Karpas-422 (cell line): ENCODE data around the gene OR10X1. TPM values are rescaled to one million over a fixed set of nuclear protein-coding genes. Genes with fewer than 3 reads are reported as not detected.

Experiments used
- DNase-seq: peaks from one replicate; pipeline ENCODE4 v3.0.0-alpha.2; 2015
- H2AFZ ChIP-seq: fragments of 200-600 bp; sonication (generic); 2 replicates; pipeline ENCODE4 v1.6.1; 2014; ENCODE audit warnings: antibody characterized with exemption, low read length, mixed read lengths
- H3K27ac ChIP-seq: fragments of 200-600 bp; sonication (generic); 2 replicates; pipeline ENCODE4 v1.5.1; 2014; ENCODE audit warnings: mild to moderate bottlenecking, low read length, moderate library complexity
- H3K27me3 ChIP-seq: fragments of 200-600 bp; sonication (generic); 2 replicates; pipeline ENCODE4 v1.6.1; 2014; ENCODE audit warnings: low read length, mixed read lengths
- H3K36me3 ChIP-seq: fragments of 200-600 bp; sonication (generic); 2 replicates; pipeline ENCODE4 v1.6.1; 2014; ENCODE audit warnings: low read length, mixed read lengths; ENCODE audit not compliant: insufficient read depth
- H3K4me1 ChIP-seq: fragments of 200-600 bp; sonication (generic); 2 replicates; pipeline ENCODE4 v1.6.1; 2014; ENCODE audit warnings: mild to moderate bottlenecking, low read length, mixed read lengths
- H3K4me2 ChIP-seq: fragments of 200-600 bp; sonication (generic); 2 replicates; pipeline ENCODE4 v1.6.1; 2014; ENCODE audit warnings: low read length, low read depth, mild to moderate bottlenecking; ENCODE audit not compliant: poor library complexity, severe bottlenecking
- H3K4me3 ChIP-seq: fragments of 200-600 bp; sonication (generic); 2 replicates; pipeline ENCODE4 v1.5.1; 2014; ENCODE audit warnings: mild to moderate bottlenecking, antibody characterized with exemption, low read length, mixed read lengths
- H3K79me2 ChIP-seq: fragments of 200-600 bp; sonication (generic); 2 replicates; pipeline ENCODE4 v1.6.1; 2014; ENCODE audit warnings: mild to moderate bottlenecking, low read length, mixed read lengths
- H3K9ac ChIP-seq: fragments of 200-600 bp; sonication (generic); 2 replicates; pipeline ENCODE4 v1.6.0; 2014; ENCODE audit warnings: low read length
- H3K9me2 ChIP-seq: fragments of 200-600 bp; sonication (generic), shearing (Covaris generic); replicated peaks from 2 replicates; pipeline ENCODE4 v1.6.0; 2014; ENCODE audit warnings: mild to moderate bottlenecking, low read length, moderate library complexity; ENCODE audit not compliant: insufficient read depth
- H3K9me3 ChIP-seq: fragments of 300-700, 200-600 bp; sonication (generic); 2 replicates; pipeline ENCODE4 v1.6.1; 2014; ENCODE audit warnings: low read length, mixed read lengths
- H4K20me1 ChIP-seq: fragments of 200-600 bp; sonication (generic); 2 replicates; pipeline ENCODE4 v1.6.1; 2014; ENCODE audit warnings: mild to moderate bottlenecking, antibody characterized with exemption, low read length, low read depth; ENCODE audit not compliant: insufficient read depth
- total RNA-seq: library from RNA; depleted of rRNA; stranded (reverse); fragments of >200 nt; shearing (Covaris generic); gene quantifications from 2 replicates; pipeline ENCODE4 v1.2.3, GENCODE V29; 2014; ENCODE audit warnings: low replicate concordance; rRNA removed

Gene OR10X1, protein sequence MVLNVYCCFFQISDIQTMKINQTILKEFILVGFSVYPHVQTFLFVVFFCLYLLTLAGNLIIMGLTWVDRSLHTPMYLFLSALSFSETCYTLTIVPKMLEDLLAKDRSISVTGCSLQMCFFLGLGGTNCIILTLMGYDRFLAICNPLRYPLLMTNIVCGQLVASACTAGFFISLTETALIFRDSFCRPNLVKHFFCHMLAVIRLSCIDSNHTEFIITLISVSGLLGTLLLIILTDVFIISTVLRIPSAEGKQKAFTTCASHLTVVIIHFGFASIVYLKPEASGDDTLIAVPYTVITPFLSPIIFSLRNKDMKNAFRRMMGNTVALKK
- total RNA-seq = not detected in 2 replicates

DNA sequence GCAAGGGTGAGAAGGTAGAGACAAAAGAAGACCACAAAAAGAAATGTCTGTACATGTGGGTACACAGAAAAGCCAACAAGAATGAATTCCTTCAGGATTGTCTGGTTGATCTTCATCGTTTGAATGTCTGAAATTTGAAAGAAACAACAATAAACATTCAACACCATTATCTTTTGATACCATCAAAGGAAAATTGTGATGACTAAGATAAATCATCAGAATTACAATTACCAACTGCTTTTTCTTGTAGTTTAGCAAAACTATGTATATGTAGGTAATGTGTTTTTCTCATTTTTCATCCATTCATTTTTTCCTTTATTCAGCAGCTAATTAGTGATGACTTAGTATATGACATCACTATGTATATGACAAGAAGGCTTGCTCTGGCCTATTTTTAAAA is at the start of gene OR10X1:
Gene OR10X1, minus strand, starts transcription at position 167 of the 400 bp plus-strand sequence. Its CDS starts 0 bp downstream, at position 167.
- Histone ChIP-seq H3K4me1 (no peaks in the 10 kb centered on the region), H3K4me3 (no peak within 1 kb of the TSS), H3K9me3 (no peaks in the 10 kb centered on the region), H3K27me3 (no peaks in the 10 kb centered on the region), H2AFZ (no peak within 1 kb of the TSS), H3K9me2 (no peaks in the 10 kb centered on the region), H3K9ac (no peak within 1 kb of the TSS), H3K4me2 (no peak within 1 kb of the TSS), H4K20me1 (no peaks in the 10 kb centered on the region), H3K27ac (no peak within 1 kb of the TSS), H3K79me2 (no peaks in the 10 kb centered on the region), H3K36me3 (no peaks in the 10 kb centered on the region)
- no peak for DNase-seq

DNA sequence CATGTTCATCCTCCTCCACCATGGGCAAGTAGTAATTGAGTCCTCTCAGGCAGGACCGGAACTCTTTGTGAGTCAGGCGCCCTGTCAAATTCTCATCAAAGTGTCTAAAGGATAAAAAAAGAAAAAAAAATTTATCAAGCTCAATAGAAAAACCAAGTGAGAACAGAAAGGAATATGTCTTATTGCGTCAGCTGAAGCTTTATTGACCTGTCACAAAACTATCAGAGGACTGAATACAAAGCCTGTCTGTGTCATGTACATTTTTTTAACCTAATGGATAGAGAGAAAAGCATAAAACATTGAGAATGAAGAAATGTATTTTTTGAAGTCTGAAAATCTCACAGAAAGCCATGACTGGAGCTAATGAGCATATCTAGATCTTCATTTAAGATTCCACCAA is 34.1 kb upstream of the OR10X1 start:
- Histone ChIP-seq H3K9ac (no peak overlapping the region), H3K27me3 (no peaks in the 10 kb centered on the region), H3K4me1 (no peaks in the 10 kb centered on the region), H4K20me1 (no peaks in the 10 kb centered on the region), H2AFZ (no peak overlapping the region), H3K4me2 (no peak overlapping the region), H3K79me2 (no peaks in the 10 kb centered on the region), H3K4me3 (no peak overlapping the region), H3K36me3 (no peaks in the 10 kb centered on the region), H3K9me3 (no peaks in the 10 kb centered on the region), H3K27ac (no peak overlapping the region), H3K9me2 (no peaks in the 10 kb centered on the region)
- DNase-seq = no peak

DNA sequence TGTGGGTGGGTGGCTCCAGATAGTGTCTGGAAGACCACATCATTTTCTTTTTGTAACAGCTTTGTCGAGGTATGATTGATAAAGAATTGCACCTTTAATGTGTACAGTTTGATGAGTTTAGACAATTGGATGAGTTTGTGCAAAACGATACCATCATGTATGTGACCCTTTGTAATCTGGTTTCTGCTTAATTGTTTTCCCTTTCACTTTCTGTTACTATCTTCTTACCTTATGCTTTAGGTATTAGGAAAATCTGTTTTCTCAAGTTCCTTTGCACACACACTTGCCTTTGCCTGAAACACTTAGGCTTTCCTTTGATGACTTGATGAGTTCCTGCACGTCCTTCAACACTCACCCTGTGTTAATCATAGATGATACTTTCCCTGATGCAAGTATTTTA is 32.2 kb upstream of the OR10X1 start:
- no peak overlapping the region for H3K4me3 ChIP-seq
- no peak overlapping the region for H3K27ac ChIP-seq
- no peaks in the 10 kb centered on the region for H3K27me3 ChIP-seq
- H3K79me2 ChIP-seq = no peaks in the 10 kb centered on the region
- no peaks in the 10 kb centered on the region for H3K9me3 ChIP-seq
- no peak overlapping the region for H3K9ac ChIP-seq
- no peak overlapping the region for H2AFZ ChIP-seq
- no peak overlapping the region for H3K4me2 ChIP-seq
- H3K4me1 ChIP-seq = no peaks in the 10 kb centered on the region
- no peaks in the 10 kb centered on the region for H3K36me3 ChIP-seq
- no peaks in the 10 kb centered on the region for H3K9me2 ChIP-seq
- H4K20me1 ChIP-seq = no peaks in the 10 kb centered on the region
- no peak for DNase-seq

DNA sequence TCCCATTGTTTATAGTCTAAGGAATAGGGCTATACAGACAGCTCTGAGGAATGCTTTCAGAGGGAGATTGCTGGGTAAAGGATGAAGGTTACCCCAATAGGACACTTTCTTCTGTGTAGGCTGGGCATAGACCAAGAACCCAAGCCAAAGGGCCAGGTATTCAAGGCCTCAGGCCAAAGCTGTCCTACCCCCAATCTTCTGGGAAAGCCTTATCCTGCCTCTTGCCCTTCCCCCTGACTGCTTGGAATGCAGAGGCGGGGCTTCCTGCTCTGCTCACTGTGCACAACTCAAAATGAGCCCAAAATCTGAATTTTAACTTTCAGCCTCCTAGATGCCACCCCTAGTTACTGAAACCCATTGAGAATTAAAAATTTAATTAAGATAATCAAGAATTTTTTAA is 27.6 kb upstream of the OR10X1 start:
- no peak overlapping the region for H2AFZ ChIP-seq
- H3K36me3 ChIP-seq = no peaks in the 10 kb centered on the region
- no peaks in the 10 kb centered on the region for H3K79me2 ChIP-seq
- H3K9ac ChIP-seq = no peak overlapping the region
- H3K27me3 ChIP-seq = no peaks in the 10 kb centered on the region
- no peak for DNase-seq
- H3K4me2 ChIP-seq = no peak overlapping the region
- no peaks in the 10 kb centered on the region for H4K20me1 ChIP-seq
- H3K9me3 ChIP-seq = no peaks in the 10 kb centered on the region
- H3K4me3 ChIP-seq = no peak overlapping the region
- no peak overlapping the region for H3K27ac ChIP-seq
- no peaks in the 10 kb centered on the region for H3K9me2 ChIP-seq
- no peaks in the 10 kb centered on the region for H3K4me1 ChIP-seq

DNA sequence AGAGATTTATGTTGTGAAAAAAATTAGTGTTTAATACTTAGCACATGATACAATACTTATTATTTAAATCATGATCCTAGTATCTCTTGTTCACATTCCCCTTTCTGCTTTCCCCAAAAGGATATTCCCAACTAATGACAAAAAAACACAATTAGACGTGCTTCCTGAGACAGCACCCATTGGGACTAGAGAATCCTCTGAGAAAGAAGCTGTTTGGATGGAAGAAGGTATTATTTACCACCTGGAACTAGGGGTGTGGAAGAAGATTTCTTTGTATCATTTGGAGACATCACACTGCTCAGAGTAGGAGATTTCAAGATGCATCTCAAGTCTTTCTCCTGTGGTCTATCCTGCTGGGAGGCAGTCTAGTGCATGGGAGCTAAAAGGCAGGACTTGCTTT is 25.3 kb upstream of the OR10X1 start, which contains the start of gene OR10Z1:
Gene OR10Z1, plus strand, starts transcription at position 301 of the 400 bp plus-strand sequence. CDS start 1,171 bp downstream, outside the sequence.
- H3K79me2 ChIP-seq = no peaks in the 10 kb centered on the region
- DNase-seq = no peak
- no peak within 1 kb of the TSS for H3K9ac ChIP-seq
- H3K27ac ChIP-seq = no peak within 1 kb of the TSS
- no peak within 1 kb of the TSS for H3K4me2 ChIP-seq
- H2AFZ ChIP-seq = no peak within 1 kb of the TSS
- no peaks in the 10 kb centered on the region for H3K9me2 ChIP-seq
- H3K4me1 ChIP-seq = no peaks in the 10 kb centered on the region
- H3K4me3 ChIP-seq = no peak within 1 kb of the TSS
- H3K9me3 ChIP-seq = no peaks in the 10 kb centered on the region
- no peaks in the 10 kb centered on the region for H3K36me3 ChIP-seq
- H3K27me3 ChIP-seq = no peaks in the 10 kb centered on the region
- H4K20me1 ChIP-seq = no peaks in the 10 kb centered on the region

DNA sequence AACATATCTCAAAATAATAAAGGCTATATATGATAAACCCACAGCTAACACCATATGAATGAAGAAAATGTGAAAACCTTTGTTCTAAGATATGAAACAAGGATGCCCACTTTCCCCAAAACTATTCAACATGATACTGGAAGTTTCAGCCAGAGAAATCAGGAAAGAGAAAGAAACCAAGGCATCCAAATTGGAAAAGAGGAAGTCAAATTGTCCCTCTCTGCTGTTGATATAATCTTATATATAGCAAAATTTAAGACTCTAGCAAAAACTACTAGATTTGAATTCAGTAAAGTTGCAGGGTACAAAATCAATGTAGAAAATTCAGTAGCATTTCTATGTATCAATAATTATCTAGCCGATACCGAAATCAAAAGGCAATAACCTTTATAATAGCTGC is 21.0 kb upstream of the OR10X1 start:
- Histone ChIP-seq H3K79me2 (no peaks in the 10 kb centered on the region), H3K4me2 (no peak overlapping the region), H3K27me3 (0 out of 2 replicates have a peak, but pooled peaks cover 4% of the 10 kb centered on the region), H3K27ac (no peak overlapping the region), H2AFZ (no peak overlapping the region), H3K9me3 (peaks cover 4% of the 10 kb centered on the region; the same call in 1 of the 2 replicates), H3K4me1 (no peaks in the 10 kb centered on the region), H3K9me2 (no peaks in the 10 kb centered on the region; the same call in 1 of the 2 replicates), H3K9ac (no peak overlapping the region), H4K20me1 (no peaks in the 10 kb centered on the region), H3K4me3 (no peak overlapping the region), H3K36me3 (no peaks in the 10 kb centered on the region)
- no peak for DNase-seq

DNA sequence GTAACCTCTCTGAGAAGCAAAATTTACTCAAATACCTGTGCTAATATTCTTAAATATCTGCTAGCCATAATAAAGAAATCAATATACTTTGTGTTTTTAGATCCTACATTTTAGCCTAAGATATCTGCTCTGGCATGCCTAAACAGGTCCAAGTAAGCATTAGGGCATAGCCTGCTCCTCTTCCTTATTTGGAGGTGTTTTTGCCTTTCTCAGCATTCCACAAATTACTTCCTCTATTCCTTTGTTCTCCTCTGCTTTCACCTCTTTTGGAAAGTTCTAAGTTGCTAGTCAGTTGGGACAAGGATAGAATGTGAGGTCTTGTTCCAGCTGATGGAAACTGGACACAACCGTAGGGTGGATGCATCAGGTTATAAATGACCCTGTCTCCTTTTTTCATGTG is 7.2 kb upstream of the OR10X1 start:
- Histone ChIP-seq H3K9me2 (no peaks in the 10 kb centered on the region), H3K4me3 (no peak overlapping the region), H3K9me3 (no peaks in the 10 kb centered on the region), H3K79me2 (no peaks in the 10 kb centered on the region), H3K36me3 (no peaks in the 10 kb centered on the region), H2AFZ (no peak overlapping the region), H3K4me1 (no peaks in the 10 kb centered on the region), H3K9ac (no peak overlapping the region), H3K27ac (no peak overlapping the region), H3K4me2 (no peak overlapping the region), H4K20me1 (no peaks in the 10 kb centered on the region), H3K27me3 (no peaks in the 10 kb centered on the region)
- no peak for DNase-seq

DNA sequence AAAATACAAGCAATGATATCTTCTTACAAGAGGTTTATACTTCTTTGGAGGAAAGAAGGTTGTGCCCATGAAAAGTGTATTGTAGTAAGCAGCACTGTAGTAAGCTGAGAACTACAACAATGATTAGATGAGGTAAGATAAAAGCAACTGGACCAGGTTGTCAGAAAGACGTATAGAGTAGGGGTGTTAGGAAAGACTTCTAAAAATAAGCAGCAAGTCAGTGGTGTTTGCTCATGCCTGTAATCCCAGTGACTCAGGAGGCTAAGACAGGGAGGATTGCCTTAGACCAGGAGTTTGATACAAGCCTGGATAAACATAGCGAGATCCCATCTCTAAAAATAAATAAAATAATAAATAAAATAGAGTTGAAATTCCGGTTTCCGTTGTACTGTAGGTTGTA is 4.3 kb upstream of the OR10X1 start:
- no peak overlapping the region for H3K4me2 ChIP-seq
- no peaks in the 10 kb centered on the region for H3K79me2 ChIP-seq

More for the DNA sequence above, 4.3 kb upstream of the OR10X1 start:
- H3K27me3 ChIP-seq = no peaks in the 10 kb centered on the region
- H3K9me3 ChIP-seq = no peaks in the 10 kb centered on the region
- no peaks in the 10 kb centered on the region for H3K9me2 ChIP-seq
- DNase-seq = no peak
- no peaks in the 10 kb centered on the region for H4K20me1 ChIP-seq
- H3K36me3 ChIP-seq = no peaks in the 10 kb centered on the region
- H3K27ac ChIP-seq = no peak overlapping the region
- no peaks in the 10 kb centered on the region for H3K4me1 ChIP-seq
- H2AFZ ChIP-seq = no peak overlapping the region
- no peak overlapping the region for H3K9ac ChIP-seq
- H3K4me3 ChIP-seq = no peak overlapping the region
